HG02973 (cell line): ENCODE data around the gene IDUA.

Experiments
- ATAC-seq: cut with Tn5 transposase; IDR thresholded peaks from one replicate; pipeline ENCODE4 v1.9.1; 2021; ENCODE audit warnings: moderate library complexity; ENCODE audit not compliant: unreplicated experiment

The IDUA gene

GRCh38 chr4:955931-956381, 30.9 kb upstream of the IDUA start:
- ATAC-seq, result no peak

- ATAC-seq, result no peak
These were observed 30.2 kb upstream of the IDUA start for GRCh38 chr4:956531-957230.

- ATAC-seq, result no peak
These were observed 29.6 kb upstream of the IDUA start for GRCh38 chr4:957231-957580.

- ATAC-seq, result no peak
These were observed 29.1 kb upstream of the IDUA start for GRCh38 chr4:957581-958313.

- ATAC-seq, result no peak
These were observed 28.6 kb upstream of the IDUA start for GRCh38 chr4:958314-958665.

GRCh38 chr4:958696-959337, 28.0 kb upstream of the IDUA start:
- ATAC-seq, result no peak

- no peak for ATAC-seq
These were observed 27.3 kb upstream of the IDUA start for GRCh38 chr4:959338-960139.

- no peak for ATAC-seq
These were observed 26.7 kb upstream of the IDUA start for GRCh38 chr4:960140-960635.

GRCh38 chr4:960636-961350, 26.1 kb upstream of the IDUA start:
- no peak for ATAC-seq

- no peak for ATAC-seq
These were observed 25.3 kb upstream of the IDUA start for GRCh38 chr4:961351-962230.

GRCh38 chr4:962231-963208, 24.3 kb upstream of the IDUA start:
- no peak for ATAC-seq

- ATAC-seq, result no peak
These were observed 23.3 kb upstream of the IDUA start for GRCh38 chr4:963276-964225.

- no peak for ATAC-seq
These were observed 22.4 kb upstream of the IDUA start for GRCh38 chr4:964346-965025.

GRCh38 chr4:965048-965765, 21.6 kb upstream of the IDUA start:
- no peak for ATAC-seq

GRCh38 chr4:965766-966134, 21.1 kb upstream of the IDUA start:
- ATAC-seq, result no peak
